HepG2 (cell line): Measurements from ENCODE around the gene JMJD6. TPM values are rescaled to one million over a fixed set of nuclear protein-coding genes. Genes with fewer than 3 reads are reported as not detected.

Source experiments
- ARID2 ChIP-seq: sonication (generic); formaldehyde crosslinking; IDR thresholded peaks from 2 replicates; pipeline ENCODE4 v1.8.1; 2022; ENCODE audit warnings: mild to moderate bottlenecking, missing genetic modification reagents, borderline replicate concordance
- BCL6 ChIP-seq: IDR thresholded peaks from 2 replicates; pipeline ENCODE4 v1.6.1; 2016; ENCODE audit warnings: missing genetic modification reagents, missing compliant biosample characterization
- CBX2 ChIP-seq, 2 experiments: fragments of 200-600 bp in 1 of 2; sonication (generic); formaldehyde crosslinking in 1 of 2; IDR thresholded peaks; 2 replicates each; pipeline versions ENCODE4 v1.7.0 to v1.8.1; 2018 to 2022; ENCODE audit warnings: low read depth in 2 of 2, low read length in 1 of 2, mild to moderate bottlenecking in 1 of 2, missing genetic modification reagents in 1 of 2
- CENPBD1 ChIP-seq: sonication (generic); formaldehyde crosslinking; IDR thresholded peaks from 2 replicates; pipeline ENCODE4 v1.8.0; 2022; ENCODE audit warnings: missing genetic modification reagents, low read depth, mild to moderate bottlenecking, borderline replicate concordance
- ELF3 ChIP-seq: IDR thresholded peaks from 2 replicates; pipeline ENCODE4 v1.6.1; 2016; ENCODE audit warnings: missing genetic modification reagents, missing compliant biosample characterization
- HNRNPH1 ChIP-seq: fragments of 200-400 bp; formaldehyde crosslinking; optimal IDR thresholded peaks from 2 replicates; pipeline ENCODE3; 2017; ENCODE audit warnings: mild to moderate bottlenecking, low read depth, low read length
- HOXA5 ChIP-seq: sonication (generic); formaldehyde crosslinking; IDR thresholded peaks from 2 replicates; pipeline ENCODE4 v1.4.0; 2020; ENCODE audit warnings: missing genetic modification reagents
- MTA3 ChIP-seq: sonication (generic); formaldehyde crosslinking; IDR thresholded peaks from 2 replicates; pipeline ENCODE4 v1.4.0; 2020; ENCODE audit warnings: missing genetic modification reagents
- MYNN ChIP-seq: sonication (generic); formaldehyde crosslinking; IDR thresholded peaks from 2 replicates; pipeline ENCODE4 v1.4.0; 2020; ENCODE audit warnings: mild to moderate bottlenecking, low read depth, missing genetic modification reagents
- TFDP2 ChIP-seq: sonication (generic); formaldehyde crosslinking; IDR thresholded peaks from 2 replicates; pipeline ENCODE4 v1.4.0; 2020; ENCODE audit warnings: missing genetic modification reagents
- THAP11 ChIP-seq: IDR thresholded peaks from 2 replicates; pipeline ENCODE4 v1.6.1; 2016; ENCODE audit warnings: missing biosample characterization, missing genetic modification reagents
- THYN1 ChIP-seq: sonication (generic); formaldehyde crosslinking; IDR thresholded peaks from 2 replicates; pipeline ENCODE4 v1.8.1; 2023; ENCODE audit warnings: low read depth, mild to moderate bottlenecking, moderate library complexity, missing genetic modification reagents, borderline replicate concordance
- YEATS4 ChIP-seq: sonication (generic); formaldehyde crosslinking; IDR thresholded peaks from 2 replicates; pipeline ENCODE4 v1.4.0; 2020; ENCODE audit warnings: missing genetic modification reagents, borderline replicate concordance
- ZBTB34 ChIP-seq: sonication (generic); formaldehyde crosslinking; IDR thresholded peaks from 2 replicates; pipeline ENCODE4 v1.8.0; 2022; ENCODE audit warnings: mild to moderate bottlenecking, missing genetic modification reagents
- ZNF30 ChIP-seq: sonication (generic); formaldehyde crosslinking; IDR thresholded peaks from 2 replicates; pipeline ENCODE4 v1.5.0; 2020; ENCODE audit warnings: mild to moderate bottlenecking, missing genetic modification reagents
- ZNF407 ChIP-seq: sonication (generic); formaldehyde crosslinking; IDR thresholded peaks from one replicate; pipeline ENCODE4 v1.5.1; 2020; ENCODE audit warnings: mild to moderate bottlenecking, missing genetic modification reagents; ENCODE audit errors: not compliant biosample characterization
- ZNF468 ChIP-seq: sonication (generic); formaldehyde crosslinking; IDR thresholded peaks from 2 replicates; pipeline ENCODE4 v1.8.0; 2022; ENCODE audit warnings: mild to moderate bottlenecking, moderate library complexity, missing genetic modification reagents
- ZNF782 ChIP-seq: sonication (generic); formaldehyde crosslinking; IDR thresholded peaks from 2 replicates; pipeline ENCODE4 v1.4.0; 2020; ENCODE audit warnings: missing genetic modification reagents, mild to moderate bottlenecking, borderline replicate concordance
- polyA plus RNA-seq, 8 experiments: library from polyadenylated mRNA; depleted of rRNA in 3 of 8; stranded (reverse) in 7 of 8; unstranded in 1 of 8; fragments of >200 nt; fragmentation: Illumina TruSeq in 4 of 8; extraction: Trizol in 4 of 8; gene quantifications; 2 replicates each; pipeline versions ENCODE4 v1.2.1 to v1.2.3, GENCODE V29; 2011 to 2016; ENCODE audit warnings: low read depth in 4 of 8, missing spikeins in 1 of 8, mixed read lengths in 1 of 8; ENCODE audit not compliant: insufficient read depth in 1 of 8
- total RNA-seq, 5 experiments: library from RNA; depleted of rRNA; stranded (reverse); fragments of >200 nt; fragmentation: Illumina TruSeq; extraction: Trizol; gene quantifications; 2 replicates each; pipeline ENCODE4 v1.2.3, GENCODE V29; 2016; ENCODE audit warnings: low read depth in 1 of 5

JMJD6 gene
- total and polyA plus RNA-seq, 2 of the 13 experiments (the other 11 are each of a cell fraction or from before 2014, with no cell fraction given), result 33.6 to 41.0 TPM

- peak; percentile 49 for TF ChIP-seq ZNF407 (CRISPR knock-in tag)
- peak; percentile 94 for TF ChIP-seq ZNF468 (CRISPR knock-in tag)
- TF ChIP-seq HOXA5 (CRISPR knock-in tag), result peak; percentile 99
- TF ChIP-seq THYN1 (CRISPR knock-in tag), result no peak
- TF ChIP-seq ZNF782 (CRISPR knock-in tag), result peak; percentile 97
- TF ChIP-seq THAP11 (CRISPR knock-in tag), result no peak
- peak; percentile 94 for TF ChIP-seq ZNF30 (CRISPR knock-in tag)
- no peak for TF ChIP-seq HNRNPH1
- no peak for TF ChIP-seq YEATS4
- TF ChIP-seq CBX2 (IDR thresholded peaks at IDR 0.05; ENCODE audit: low read depth, low read length), result no peak
- TF ChIP-seq CBX2 (CRISPR knock-in tag; IDR thresholded peaks at IDR 0.05; ENCODE audit: low read depth), result peak; percentile 93
- peak; percentile 65; the same call in 1 of the 2 replicates for TF ChIP-seq BCL6 (CRISPR knock-in tag)
- peak; percentile 86 for TF ChIP-seq ELF3
- peak; percentile 99 for TF ChIP-seq TFDP2 (CRISPR knock-in tag)
- TF ChIP-seq MYNN (CRISPR knock-in tag), result peak; percentile 88; the same call in 1 of the 2 replicates
- TF ChIP-seq ZBTB34 (CRISPR knock-in tag), result no peak
- TF ChIP-seq ARID2 (CRISPR knock-in tag), result no peak
- 0 out of 2 replicates have a peak, but pooled peaks have one; percentile 86 for TF ChIP-seq CENPBD1
- TF ChIP-seq MTA3 (CRISPR knock-in tag), result no peak
These were observed 10.8 kb upstream of the JMJD6 start, which contains the start of gene SRSF2 (continued) for GRCh38 chr17:76737082-76737675.
